Measurements from ENCODE around the gene ANG. TPM values are rescaled to one million over a fixed set of nuclear protein-coding genes. Genes with fewer than 3 reads are reported as not detected.
"Not testable (repeated sequence)": the region's sequence is repeated elsewhere in the genome, so short reads cannot be mapped to it uniquely, and the experiment has no call there.

The ANG gene
- total RNA-seq, 1 donor = 1.7 TPM

DNA sequence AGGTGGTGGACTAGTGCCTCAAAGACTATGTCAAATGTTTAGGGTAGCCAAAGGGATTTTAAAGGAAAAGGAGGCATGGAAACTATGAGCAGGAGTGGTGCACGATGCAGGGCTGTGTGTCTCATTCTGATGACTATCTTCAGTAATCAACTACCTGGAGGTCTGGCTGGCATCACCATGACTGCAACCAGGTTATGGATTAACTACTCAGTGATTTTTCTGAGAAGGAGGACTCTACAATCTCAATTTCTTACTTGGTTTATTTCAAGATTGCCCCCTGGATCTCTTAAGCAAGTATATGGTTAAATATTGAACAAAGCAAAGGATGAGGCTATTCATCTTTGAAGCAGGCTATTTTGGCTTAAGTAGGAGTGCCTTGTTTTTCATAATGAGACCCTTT lies 38.0 kb downstream of the ANG start:
- no peak for DNase-seq (ENCODE audit: low read depth)
- TF ChIP-seq, protein P1, sequence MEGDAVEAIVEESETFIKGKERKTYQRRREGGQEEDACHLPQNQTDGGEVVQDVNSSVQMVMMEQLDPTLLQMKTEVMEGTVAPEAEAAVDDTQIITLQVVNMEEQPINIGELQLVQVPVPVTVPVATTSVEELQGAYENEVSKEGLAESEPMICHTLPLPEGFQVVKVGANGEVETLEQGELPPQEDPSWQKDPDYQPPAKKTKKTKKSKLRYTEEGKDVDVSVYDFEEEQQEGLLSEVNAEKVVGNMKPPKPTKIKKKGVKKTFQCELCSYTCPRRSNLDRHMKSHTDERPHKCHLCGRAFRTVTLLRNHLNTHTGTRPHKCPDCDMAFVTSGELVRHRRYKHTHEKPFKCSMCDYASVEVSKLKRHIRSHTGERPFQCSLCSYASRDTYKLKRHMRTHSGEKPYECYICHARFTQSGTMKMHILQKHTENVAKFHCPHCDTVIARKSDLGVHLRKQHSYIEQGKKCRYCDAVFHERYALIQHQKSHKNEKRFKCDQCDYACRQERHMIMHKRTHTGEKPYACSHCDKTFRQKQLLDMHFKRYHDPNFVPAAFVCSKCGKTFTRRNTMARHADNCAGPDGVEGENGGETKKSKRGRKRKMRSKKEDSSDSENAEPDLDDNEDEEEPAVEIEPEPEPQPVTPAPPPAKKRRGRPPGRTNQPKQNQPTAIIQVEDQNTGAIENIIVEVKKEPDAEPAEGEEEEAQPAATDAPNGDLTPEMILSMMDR (IDR thresholded peaks at IDR 0.05; ENCODE audit: insufficient read depth, low read depth, low read length) = no peak
- H3K4me3 ChIP-seq (ENCODE audit: low read depth, low read length) = no peak overlapping the region

GRCh38 chr14:20730891-20731290 lies 42.3 kb downstream of the ANG start:
- H3K4me3 ChIP-seq (ENCODE audit: low read depth, low read length) = no peak overlapping the region
- TF ChIP-seq, protein P1 (IDR thresholded peaks at IDR 0.05; ENCODE audit: insufficient read depth, low read depth, low read length) = no peak
- no peak for DNase-seq (ENCODE audit: low read depth)

DNA sequence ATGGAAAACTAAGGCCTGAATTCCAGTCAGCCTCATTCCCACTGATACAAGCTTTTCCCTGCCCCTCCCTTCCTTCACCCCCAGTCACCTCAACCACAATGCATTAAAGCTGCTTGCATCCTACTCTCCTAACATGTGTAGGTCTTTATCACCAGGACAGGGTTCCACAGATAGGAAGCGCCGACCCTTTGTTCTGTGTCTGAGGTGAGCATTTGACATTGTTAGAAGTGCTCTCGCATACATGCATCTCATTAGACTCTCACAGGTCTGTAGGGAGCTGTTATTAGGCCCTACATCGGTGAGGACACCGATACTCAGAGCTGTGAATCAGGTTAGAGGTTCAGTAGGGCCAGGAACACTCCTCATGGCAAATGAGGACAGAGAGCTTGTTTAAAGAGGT lies 43.9 kb downstream of the ANG start:
- TF ChIP-seq, protein P1 (IDR thresholded peaks at IDR 0.05; ENCODE audit: insufficient read depth, low read depth, low read length) = no peak
- H3K4me3 ChIP-seq (ENCODE audit: low read depth, low read length) = no peak overlapping the region
- DNase-seq (ENCODE audit: low read depth) = no peak

- H3K4me3 ChIP-seq (ENCODE audit: low read depth, low read length) = no peak overlapping the region
These were observed 44.5 kb downstream of the ANG start for GRCh38 chr14:20732979-20733635.

GRCh38 chr14:20733684-20734429 lies 45.3 kb downstream of the ANG start:
- TF ChIP-seq, protein P1 (IDR thresholded peaks at IDR 0.05; ENCODE audit: insufficient read depth, low read depth, low read length) = no peak
- DNase-seq (ENCODE audit: low read depth) = no peak
- no peak overlapping the region for H3K4me3 ChIP-seq (ENCODE audit: low read depth, low read length)

More at GRCh38 chr14:20732979-20733635, 44.5 kb downstream of the ANG start:
- TF ChIP-seq, protein P1 (IDR thresholded peaks at IDR 0.05; ENCODE audit: insufficient read depth, low read depth, low read length) = no peak
- no peak for DNase-seq (ENCODE audit: low read depth)

GRCh38 chr14:20734430-20734806 lies 45.9 kb downstream of the ANG start:
- H3K4me3 ChIP-seq (ENCODE audit: low read depth, low read length) = no peak overlapping the region
- DNase-seq (ENCODE audit: low read depth) = no peak
- TF ChIP-seq, protein P1 (IDR thresholded peaks at IDR 0.05; ENCODE audit: insufficient read depth, low read depth, low read length) = no peak

- not testable (repeated sequence) for H3K4me3 ChIP-seq (ENCODE audit: low read depth, low read length); DNase-seq (ENCODE audit: low read depth)
These were observed 49.7 kb downstream of the ANG start for GRCh38 chr14:20738292-20738691.
